Stimulated activated memory B cell treated with anti-CD40 and anti-IgM and Interleukin-4, amounts not matched to agents 10 μg/mL and 1 μg/mL and 100 μg/mL, for 72 hours (primary cell): Measurements from ENCODE around the gene PLXNB2.

Experiments
- ATAC-seq: fragments of 150-1000 bp; cut with Tn5 transposase; 2 replicates; pipeline ENCODE4 v1.10.0; 2021
- H3K27ac Mint-ChIP-seq: one replicate; pipeline ENCODE4 v1.8.0; 2022; ENCODE audit warnings: mild to moderate bottlenecking, mixed read lengths
- H3K27me3 Mint-ChIP-seq: one replicate; pipeline ENCODE4 v1.8.0; 2022; ENCODE audit warnings: mixed read lengths
- H3K36me3 Mint-ChIP-seq: one replicate; pipeline ENCODE4 v1.8.0; 2022; ENCODE audit warnings: mixed read lengths
- H3K4me1 Mint-ChIP-seq: one replicate; pipeline ENCODE4 v1.8.0; 2022; ENCODE audit warnings: mixed read lengths
- H3K4me3 Mint-ChIP-seq: one replicate; pipeline ENCODE4 v1.8.0; 2022; ENCODE audit warnings: mild to moderate bottlenecking, moderate library complexity, mixed read lengths
- H3K9me3 Mint-ChIP-seq: one replicate; pipeline ENCODE4 v1.8.0; 2022; ENCODE audit warnings: mixed read lengths

The PLXNB2 gene

DNA sequence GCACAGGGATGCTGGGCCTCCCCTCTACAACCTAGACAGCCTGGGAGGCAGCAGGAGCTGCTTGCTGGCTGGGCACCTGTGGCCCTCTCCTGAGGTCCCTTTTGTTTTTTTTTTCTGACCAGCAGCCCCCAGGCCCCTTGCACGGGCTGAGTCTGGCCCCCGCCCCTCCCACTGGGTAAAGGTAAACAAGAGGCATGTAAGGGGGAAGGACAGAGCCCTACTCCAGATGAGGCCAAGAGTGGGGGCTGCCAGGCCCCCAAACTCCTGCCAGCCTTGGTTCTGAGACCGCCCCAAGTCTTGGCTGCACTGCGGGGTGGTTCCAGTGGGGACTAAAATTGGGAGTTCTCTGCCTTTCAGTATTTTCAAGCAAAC is 9.2 kb downstream of the PLXNB2 start:
- H3K9me3 Mint-ChIP-seq: no peaks in the 10 kb centered on the region
- H3K4me1 Mint-ChIP-seq: peaks cover 59% of the 10 kb centered on the region
- ATAC-seq: no peak
- peaks cover 31% of the 10 kb centered on the region for H3K27me3 Mint-ChIP-seq
- H3K36me3 Mint-ChIP-seq: no peaks in the 10 kb centered on the region
- H3K27ac Mint-ChIP-seq: no peak overlapping the region
- no peak overlapping the region for H3K4me3 Mint-ChIP-seq

DNA sequence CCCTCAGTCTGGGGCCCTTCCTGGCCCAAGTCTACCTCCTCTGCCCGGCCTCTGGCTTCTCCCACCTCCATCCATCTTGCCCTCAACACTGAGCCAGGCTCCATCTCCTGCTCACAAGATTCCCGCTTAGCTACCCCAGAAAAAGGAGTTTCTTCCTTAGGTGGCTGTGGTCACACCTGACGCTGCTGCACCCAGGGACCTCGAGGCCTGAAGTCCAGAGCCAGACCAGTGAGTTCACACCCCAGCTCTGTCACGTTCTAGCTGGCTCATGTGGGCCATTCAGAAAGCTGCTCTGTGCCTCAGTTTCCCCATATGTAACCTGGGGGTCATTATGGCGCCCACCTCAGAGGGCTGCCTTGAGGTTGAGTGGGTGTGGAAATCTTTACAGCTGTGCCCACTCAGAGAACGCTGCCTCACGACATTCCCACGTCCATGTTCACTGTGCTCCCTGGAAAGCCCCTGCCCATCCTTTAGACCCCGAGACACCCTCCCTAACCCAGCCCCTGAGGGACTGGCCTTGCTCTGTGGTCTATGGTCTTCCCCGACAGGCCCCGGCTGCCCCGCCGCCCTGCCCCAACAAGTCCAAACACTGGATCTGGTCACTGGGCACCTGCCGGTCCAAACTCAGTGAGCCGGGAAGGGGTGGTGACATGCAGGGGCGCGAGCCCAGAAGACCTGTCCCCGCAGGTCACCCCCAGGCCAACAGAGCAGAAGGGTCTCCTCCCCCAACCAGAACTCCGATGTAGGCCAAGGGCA is 9.8 kb downstream of the PLXNB2 start:
- no peaks in the 10 kb centered on the region for H3K36me3 Mint-ChIP-seq
- no peak overlapping the region for H3K27ac Mint-ChIP-seq
- no peak for ATAC-seq

DNA sequence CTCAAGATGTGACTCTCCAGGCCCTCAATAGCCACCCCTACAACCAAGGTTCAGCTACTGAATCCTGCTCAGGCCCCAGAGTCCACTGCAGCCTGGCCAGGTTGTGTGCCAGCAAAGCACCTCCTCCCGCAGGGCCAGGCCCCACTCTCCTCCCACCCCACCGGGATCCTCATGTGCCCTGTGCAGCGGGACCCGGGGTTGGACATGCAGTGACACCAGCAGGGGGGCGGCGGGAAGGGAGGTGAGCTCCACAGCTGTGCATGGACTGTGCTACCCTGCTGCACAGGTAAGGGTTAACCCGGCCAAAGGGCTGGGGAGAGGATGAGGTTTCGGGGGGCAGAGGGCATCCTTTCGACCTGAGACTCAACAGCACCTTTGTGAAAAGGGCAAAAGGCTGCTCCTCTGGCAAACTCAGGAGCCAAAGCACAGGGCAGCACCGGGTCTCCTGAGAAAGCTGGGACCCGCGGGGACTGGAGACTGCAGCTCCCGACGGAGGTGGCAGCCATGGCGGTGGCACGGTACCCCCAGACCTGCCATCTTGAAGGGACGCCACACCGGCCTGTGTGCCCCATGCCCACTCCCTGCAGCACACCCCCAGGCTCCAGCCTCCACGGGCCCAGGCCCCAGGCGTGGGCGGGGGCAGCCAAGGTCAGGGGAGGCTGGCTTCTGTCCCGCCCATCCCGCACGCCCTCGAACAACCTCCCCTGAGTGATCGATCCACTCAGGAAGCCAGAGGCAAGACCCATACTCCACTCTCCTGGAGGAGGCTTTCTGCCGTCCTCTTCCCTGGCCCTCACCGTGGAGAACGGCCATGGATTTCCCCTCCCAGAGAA is 10.6 kb downstream of the PLXNB2 start:
- H3K36me3 Mint-ChIP-seq: no peaks in the 10 kb centered on the region
- no peaks in the 10 kb centered on the region for H3K9me3 Mint-ChIP-seq
- no peak overlapping the region for H3K4me3 Mint-ChIP-seq
- no peak overlapping the region for H3K27ac Mint-ChIP-seq
- no peak for ATAC-seq
- H3K27me3 Mint-ChIP-seq: peaks cover 44% of the 10 kb centered on the region
- peaks cover 59% of the 10 kb centered on the region for H3K4me1 Mint-ChIP-seq

More for the DNA sequence above, 9.8 kb downstream of the PLXNB2 start:
- H3K9me3 Mint-ChIP-seq: no peaks in the 10 kb centered on the region
- H3K27me3 Mint-ChIP-seq: peaks cover 36% of the 10 kb centered on the region
- no peak overlapping the region for H3K4me3 Mint-ChIP-seq
- H3K4me1 Mint-ChIP-seq: peaks cover 59% of the 10 kb centered on the region

DNA sequence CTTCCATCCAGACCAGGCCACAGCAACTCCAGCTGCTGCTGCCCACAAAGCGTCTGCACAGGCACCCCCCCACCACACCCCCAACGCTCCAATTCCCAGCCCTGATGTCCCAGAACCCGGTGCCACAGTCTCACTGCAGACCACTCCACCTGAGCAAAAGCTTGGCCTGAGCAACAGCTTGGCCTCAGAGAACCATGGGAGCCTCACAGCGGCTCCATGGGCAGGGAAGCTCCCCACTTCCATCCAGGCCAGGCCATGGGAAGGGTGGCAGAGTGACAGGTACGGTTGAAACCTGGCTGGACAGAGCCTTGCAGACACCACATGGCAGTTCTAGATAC is 13.2 kb downstream of the PLXNB2 start:
- peaks cover 57% of the 10 kb centered on the region for H3K4me1 Mint-ChIP-seq
- H3K27me3 Mint-ChIP-seq: peaks cover 57% of the 10 kb centered on the region
- no peaks in the 10 kb centered on the region for H3K9me3 Mint-ChIP-seq
- peaks cover under 1% of the 10 kb centered on the region for H3K36me3 Mint-ChIP-seq
- no peak overlapping the region for H3K27ac Mint-ChIP-seq
- ATAC-seq: no peak
- H3K4me3 Mint-ChIP-seq: no peak overlapping the region

DNA sequence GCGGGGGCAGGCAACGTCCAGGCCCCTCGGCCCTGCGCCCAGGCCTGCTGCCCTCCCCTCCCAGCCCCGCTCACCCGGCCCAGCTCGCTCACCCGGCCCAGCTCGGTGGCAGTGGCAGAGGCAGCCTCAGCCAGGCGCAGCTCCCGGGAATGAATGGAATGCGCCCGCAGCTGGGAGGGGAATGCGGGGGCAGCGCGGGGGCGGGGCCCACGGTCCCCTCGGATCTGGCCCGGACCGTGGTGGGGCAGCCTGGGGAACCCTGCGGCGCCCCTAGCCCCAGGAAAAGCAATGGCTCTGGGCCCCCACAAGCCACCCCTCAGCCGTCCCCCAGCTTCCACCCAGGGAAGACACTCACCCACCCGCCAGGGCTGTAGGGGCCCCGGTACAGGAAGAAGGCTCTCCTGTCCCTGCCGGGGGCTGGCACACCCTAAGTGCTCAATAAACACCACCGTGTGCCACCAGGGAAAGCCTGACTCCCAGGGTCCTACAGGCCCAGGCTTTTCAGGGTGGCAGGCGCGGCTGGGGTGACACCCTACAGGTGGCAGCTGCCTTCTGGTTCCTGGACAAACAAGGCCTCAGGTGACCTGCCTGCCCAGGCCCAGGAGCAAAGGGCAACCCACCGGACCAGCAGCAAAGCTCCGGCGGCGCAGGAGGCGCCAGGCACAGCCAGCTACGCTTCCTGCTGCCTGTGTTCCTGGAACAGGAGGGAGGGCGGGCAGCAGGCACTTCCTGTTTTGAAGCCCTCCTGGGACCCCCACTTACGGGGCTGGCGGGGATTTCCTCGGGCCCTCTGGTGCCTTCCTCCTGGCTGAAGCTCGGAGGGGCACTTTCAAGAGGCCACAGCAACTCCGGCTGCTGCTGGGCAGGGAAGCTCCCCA is 13.8 kb downstream of the PLXNB2 start:
- Mint-ChIP-seq H3K4me3 (peak overlapping the region; percentile 15), H3K4me1 (peaks cover 51% of the 10 kb centered on the region), H3K36me3 (peaks cover 7% of the 10 kb centered on the region), H3K27me3 (peaks cover 51% of the 10 kb centered on the region), H3K9me3 (no peaks in the 10 kb centered on the region), H3K27ac (peak overlapping the region; percentile 57)
- ATAC-seq: peak; percentile 36

DNA sequence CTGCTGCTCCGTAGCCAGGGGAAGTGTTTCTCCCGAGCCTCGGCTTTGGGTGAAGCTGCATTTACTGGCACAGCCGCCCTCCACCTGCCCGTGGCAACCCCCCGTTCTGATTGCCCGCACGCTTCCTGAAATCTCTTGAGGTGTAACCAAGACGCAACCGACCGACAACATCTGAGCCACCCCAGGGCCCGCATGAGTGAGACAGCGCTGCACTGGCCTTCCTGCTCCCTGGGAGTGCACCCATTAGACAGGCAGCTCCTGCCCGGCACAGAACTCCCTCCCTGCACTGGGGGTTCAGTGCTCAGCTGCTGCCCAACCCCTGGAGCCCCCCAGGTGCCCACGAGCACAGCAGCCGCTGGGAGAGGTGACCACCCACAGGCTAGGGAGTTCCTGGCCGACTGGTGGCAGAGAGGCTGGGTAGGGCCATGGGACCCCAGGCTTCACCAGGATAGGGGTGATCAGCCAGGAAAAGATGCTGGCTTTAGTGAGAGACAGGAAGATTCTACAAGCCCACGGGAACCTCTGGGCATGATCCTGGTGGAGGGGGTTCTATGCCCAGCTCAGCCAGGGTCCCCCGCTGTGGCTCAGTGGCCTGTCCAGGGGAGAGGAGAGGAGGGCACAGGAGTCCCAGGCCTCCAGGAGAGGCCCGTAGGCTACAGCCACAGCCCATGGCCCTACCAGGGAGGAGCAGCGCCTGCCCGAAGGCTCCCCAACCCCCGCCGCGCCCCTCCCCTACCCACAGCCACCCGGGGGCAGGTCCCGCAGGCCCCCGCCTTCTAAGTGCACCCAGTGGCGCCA is 14.6 kb downstream of the PLXNB2 start:
- H3K9me3 Mint-ChIP-seq: no peaks in the 10 kb centered on the region
- peak overlapping the region; percentile 68 for H3K4me3 Mint-ChIP-seq
- H3K4me1 Mint-ChIP-seq: peaks cover 44% of the 10 kb centered on the region
- H3K27me3 Mint-ChIP-seq: peaks cover 42% of the 10 kb centered on the region
- H3K27ac Mint-ChIP-seq: peak overlapping the region; percentile 57
- peaks cover 12% of the 10 kb centered on the region for H3K36me3 Mint-ChIP-seq
- ATAC-seq: peak; percentile 68

DNA sequence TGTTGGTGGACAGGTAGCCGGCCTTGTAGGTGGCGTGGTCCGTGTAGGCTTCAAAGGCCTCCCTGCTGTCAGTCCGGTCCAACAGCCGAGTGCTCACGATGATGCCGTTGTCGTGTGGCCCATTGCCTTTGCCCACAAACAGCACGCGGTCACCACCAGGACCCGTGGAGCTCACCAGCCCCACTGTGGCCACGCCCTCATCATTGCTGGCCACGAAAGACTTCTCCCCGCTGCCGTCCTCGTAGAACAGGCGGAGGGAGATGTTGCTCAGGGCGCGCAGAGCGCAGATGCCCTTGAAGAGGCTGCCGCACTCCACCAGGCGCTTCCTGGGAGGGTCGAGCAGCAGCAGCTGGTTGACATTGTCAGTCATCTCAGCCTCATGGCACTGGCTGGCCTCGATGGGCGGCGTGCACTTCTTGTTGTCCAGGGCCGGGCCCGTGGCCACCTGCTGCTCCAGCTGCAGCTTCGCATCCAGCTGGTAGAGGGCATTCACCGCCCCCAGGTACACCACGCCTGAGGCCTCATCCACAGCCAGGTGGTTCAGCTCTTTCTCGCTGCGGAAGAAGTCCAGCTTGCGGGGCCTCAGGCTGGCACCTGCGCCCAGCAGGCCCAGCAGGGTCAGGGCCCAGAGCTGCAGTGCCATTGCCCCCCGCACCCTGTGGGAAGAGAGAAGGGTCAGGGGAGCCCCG is 17.4 kb downstream of the PLXNB2 start:
- no peak for ATAC-seq
- Mint-ChIP-seq H3K9me3 (no peaks in the 10 kb centered on the region), H3K27me3 (peaks cover 27% of the 10 kb centered on the region), H3K4me3 (no peak overlapping the region), H3K36me3 (peaks cover 12% of the 10 kb centered on the region), H3K4me1 (peaks cover 37% of the 10 kb centered on the region), H3K27ac (no peak overlapping the region)

DNA sequence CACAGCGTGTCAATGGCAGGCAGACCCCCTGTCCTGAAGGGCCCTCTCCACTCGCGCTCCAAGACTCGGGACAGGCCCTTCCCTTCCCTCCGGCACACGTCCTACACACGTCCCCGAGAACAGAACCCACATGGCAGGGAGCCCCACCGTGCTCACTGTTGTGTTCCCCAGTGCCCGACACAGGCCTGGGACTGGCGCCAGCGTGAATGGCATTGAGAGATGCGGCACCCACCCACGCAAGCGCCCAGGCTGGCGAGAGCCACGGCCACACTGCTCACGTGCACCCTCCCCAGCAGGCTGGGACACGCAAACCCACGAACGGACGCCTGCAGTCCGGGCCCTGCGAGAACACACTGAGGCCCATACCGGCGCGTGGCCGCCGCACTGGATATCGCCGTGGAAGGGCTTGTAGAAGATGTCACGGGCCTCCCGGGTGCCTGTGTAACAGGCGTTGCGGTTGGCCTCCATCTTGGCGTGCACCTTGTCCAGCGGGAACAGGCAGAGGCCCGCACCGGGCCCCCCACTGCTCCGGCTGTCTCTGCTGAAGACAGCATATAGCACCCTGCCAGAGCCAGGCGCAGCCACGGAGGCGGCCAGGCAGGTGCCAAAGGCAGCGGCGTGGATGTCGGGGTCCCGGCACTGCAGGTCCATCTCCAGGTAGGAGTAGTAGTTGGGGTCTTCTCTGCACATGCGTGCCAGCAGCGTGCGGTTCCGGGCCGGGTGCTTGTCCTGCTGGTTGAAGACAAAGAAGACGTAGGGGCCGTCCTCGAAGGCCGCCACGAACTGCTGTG is 18.1 kb downstream of the PLXNB2 start:
- H3K9me3 Mint-ChIP-seq: no peaks in the 10 kb centered on the region
- H3K4me1 Mint-ChIP-seq: peaks cover 34% of the 10 kb centered on the region

DNA sequence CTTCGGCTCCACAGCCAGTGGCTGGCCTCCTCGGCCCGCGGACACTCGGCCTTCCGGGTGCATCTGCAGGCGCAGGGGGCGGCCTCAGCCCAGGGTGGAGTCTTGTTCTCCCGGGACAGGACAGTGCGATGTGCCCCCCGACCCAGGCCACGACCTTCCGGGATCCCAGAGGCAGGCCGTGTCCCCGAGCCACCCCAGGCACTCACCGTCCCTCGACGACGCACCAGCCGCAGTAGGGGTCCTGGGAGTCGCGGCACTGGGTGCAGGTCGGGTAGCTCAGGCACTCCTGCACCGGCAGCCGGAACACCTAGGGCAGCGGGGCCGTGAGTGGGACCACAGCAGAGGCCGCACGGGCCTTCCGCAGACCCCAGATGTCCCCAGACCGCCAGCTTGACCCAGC is 19.7 kb downstream of the PLXNB2 start:
- peaks cover 20% of the 10 kb centered on the region for H3K4me1 Mint-ChIP-seq
- no peak overlapping the region for H3K4me3 Mint-ChIP-seq
- peaks cover 12% of the 10 kb centered on the region for H3K36me3 Mint-ChIP-seq
- H3K9me3 Mint-ChIP-seq: no peaks in the 10 kb centered on the region
- peaks cover 30% of the 10 kb centered on the region for H3K27me3 Mint-ChIP-seq
- no peak overlapping the region for H3K27ac Mint-ChIP-seq
- ATAC-seq: no peak

More for the DNA sequence above, 18.1 kb downstream of the PLXNB2 start:
- Mint-ChIP-seq H3K4me3 (no peak overlapping the region), H3K27ac (no peak overlapping the region), H3K27me3 (peaks cover 34% of the 10 kb centered on the region), H3K36me3 (peaks cover 12% of the 10 kb centered on the region)
- no peak for ATAC-seq

DNA sequence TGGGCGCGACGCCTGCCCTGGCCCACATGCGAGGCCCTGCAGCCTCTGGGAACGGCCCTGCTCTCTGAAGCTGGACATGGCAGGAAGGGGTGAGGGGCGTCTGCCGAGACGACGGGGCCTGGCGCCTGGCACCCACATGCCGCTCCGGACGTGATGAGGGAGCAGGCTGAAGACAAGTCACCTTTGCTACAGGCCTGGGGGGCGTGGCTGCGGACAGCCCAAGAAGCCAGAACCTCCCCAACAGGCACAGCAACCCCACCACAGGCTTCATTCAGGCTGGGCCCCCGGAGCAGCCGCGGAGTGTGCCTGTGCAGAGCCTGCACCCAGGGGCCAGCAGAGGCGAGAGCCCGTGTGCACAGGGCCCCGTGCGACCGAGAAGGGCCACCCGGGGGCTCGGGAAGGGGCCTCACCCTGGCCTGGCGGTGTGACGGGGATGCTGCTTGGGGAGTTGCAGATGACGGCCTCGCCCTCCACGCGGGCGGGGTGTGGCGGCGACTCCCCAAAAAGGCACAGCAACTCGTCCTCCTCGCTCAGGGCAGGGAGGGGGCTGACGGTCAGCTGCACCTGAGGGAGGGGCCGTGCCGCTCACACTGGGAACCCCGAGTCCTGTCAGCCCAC is 20.6 kb downstream of the PLXNB2 start:
- Mint-ChIP-seq H3K4me3 (no peak overlapping the region), H3K4me1 (peaks cover 11% of the 10 kb centered on the region), H3K27me3 (peaks cover 21% of the 10 kb centered on the region), H3K27ac (no peak overlapping the region), H3K36me3 (peaks cover 12% of the 10 kb centered on the region), H3K9me3 (no peaks in the 10 kb centered on the region)
- ATAC-seq: no peak

DNA sequence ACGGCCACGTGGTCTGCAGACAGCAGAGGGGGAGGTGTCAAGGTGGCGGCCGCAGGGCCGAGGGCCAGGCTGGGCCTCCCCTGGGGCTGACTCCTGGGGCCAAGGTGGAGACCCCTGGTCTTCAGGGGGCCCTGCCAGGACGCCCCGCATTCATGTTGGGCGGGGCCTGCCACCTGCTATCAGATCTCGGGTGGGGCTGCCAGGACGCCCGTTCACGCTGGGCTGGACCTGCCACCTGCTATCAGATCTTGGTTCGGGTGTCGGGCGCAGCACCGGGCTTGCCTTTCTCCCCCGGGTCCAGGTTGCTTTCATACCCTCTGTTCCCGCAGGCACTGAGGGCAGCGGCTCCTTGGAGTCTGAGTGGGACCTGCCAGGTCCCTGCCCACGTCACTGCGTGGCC is 21.2 kb downstream of the PLXNB2 start:
- no peak for ATAC-seq
- H3K4me1 Mint-ChIP-seq: peaks cover 6% of the 10 kb centered on the region
- H3K9me3 Mint-ChIP-seq: no peaks in the 10 kb centered on the region
- H3K27me3 Mint-ChIP-seq: peaks cover 15% of the 10 kb centered on the region
- H3K4me3 Mint-ChIP-seq: no peak overlapping the region
- no peak overlapping the region for H3K27ac Mint-ChIP-seq
- peaks cover 12% of the 10 kb centered on the region for H3K36me3 Mint-ChIP-seq

DNA sequence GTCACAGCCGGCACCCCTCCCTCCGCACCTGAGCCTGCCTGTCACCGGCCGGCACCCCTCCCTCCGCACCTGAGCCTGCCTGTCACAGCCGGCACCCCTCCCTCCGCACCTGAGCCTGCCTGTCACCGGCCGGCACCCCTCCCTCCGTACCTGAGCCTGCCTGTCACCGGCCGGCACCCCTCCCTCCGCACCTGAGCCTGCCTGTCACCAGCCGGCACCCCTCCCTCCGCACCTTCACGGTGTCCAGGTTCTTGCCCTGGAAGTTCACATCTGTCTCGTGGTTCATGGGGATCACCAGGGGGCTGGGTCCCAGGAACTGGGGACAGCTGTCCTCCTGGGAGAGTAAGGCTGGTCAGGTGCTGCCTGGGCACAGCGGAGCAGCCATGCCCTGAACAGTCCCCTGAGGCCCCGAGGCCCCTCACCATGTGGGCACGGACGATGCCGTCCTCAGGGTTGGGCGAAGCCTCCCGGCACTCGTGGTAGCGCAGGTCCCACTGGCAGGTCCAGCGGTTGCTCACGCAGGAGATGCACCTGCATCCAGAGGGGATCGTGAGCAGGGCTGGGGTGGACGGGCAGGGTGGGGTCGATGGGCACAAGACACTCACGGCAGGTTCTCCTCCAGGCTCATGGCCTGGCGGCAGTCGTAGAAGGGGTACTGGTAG is 21.7 kb downstream of the PLXNB2 start:
- Mint-ChIP-seq H3K27ac (no peak overlapping the region), H3K36me3 (peaks cover 17% of the 10 kb centered on the region), H3K4me3 (no peak overlapping the region), H3K4me1 (no peaks in the 10 kb centered on the region), H3K9me3 (no peaks in the 10 kb centered on the region), H3K27me3 (peaks cover 10% of the 10 kb centered on the region)
- no peak for ATAC-seq

DNA sequence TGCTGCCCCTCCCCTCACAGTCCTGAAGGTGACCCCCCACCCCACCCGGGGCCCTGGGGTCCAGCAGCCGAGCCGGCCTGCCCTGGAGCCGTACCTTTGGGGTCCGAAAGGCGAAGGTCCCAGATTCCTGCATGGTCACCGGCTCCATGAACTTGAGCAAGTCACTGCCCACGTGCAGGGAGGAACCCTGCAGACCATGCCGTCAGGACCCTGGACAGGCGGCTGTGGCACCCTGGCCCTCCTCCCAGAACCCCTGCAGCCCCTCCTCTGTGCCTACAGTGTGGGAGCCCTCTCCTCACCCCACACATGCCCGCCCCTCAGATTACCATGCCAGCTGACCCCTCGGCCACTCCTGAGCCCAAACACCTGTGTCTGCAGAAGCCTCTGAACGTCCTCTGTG is 23.0 kb downstream of the PLXNB2 start:
- Mint-ChIP-seq H3K27me3 (peaks cover 8% of the 10 kb centered on the region), H3K4me3 (no peak overlapping the region), H3K36me3 (peaks cover 18% of the 10 kb centered on the region), H3K27ac (no peak overlapping the region), H3K9me3 (no peaks in the 10 kb centered on the region), H3K4me1 (no peaks in the 10 kb centered on the region)
- ATAC-seq: no peak
